Activated CD8-positive, alpha-beta T cell treated with anti-CD3 and anti-CD28 coated beads for 36 hours (primary cell): ENCODE results near the gene HCK. TPM values are rescaled to one million over a fixed set of nuclear protein-coding genes. Genes with fewer than 3 reads are reported as not detected.
"Not testable (repeated sequence)": the region's sequence is repeated elsewhere in the genome, so short reads cannot be mapped to it uniquely, and the experiment has no call there.

Source experiments
- ATAC-seq: fragments of 200-7000 bp; cut with Tn5 transposase; one replicate; pipeline ENCODE4 v1.10.0; 2021; ENCODE audit warnings: mild to moderate bottlenecking, moderate library complexity
- CTCF ChIA-PET: fragments of 350-600 bp; sonication (Branson Sonifier 250); formaldehyde crosslinking; loops from one replicate; lab custom pipeline; 2021; ENCODE audit warnings: antibody characterized with exemption; lab: Charles Lee
- POLR2A ChIA-PET: fragments of 350-600 bp; sonication (Branson Sonifier 250); formaldehyde crosslinking; loops from one replicate; lab custom pipeline; 2021; ENCODE audit warnings: antibody characterized with exemption; lab: Charles Lee
- DNase-seq: peaks from one replicate; pipeline ENCODE4 v3.0.0-alpha.2; 2020
- H3K27ac Mint-ChIP-seq: one replicate; pipeline ENCODE4 v1.8.0; 2021; ENCODE audit warnings: mild to moderate bottlenecking, mixed read lengths
- H3K27me3 Mint-ChIP-seq: one replicate; pipeline ENCODE4 v1.8.0; 2021; ENCODE audit warnings: mixed read lengths
- H3K36me3 Mint-ChIP-seq: one replicate; pipeline ENCODE4 v1.8.0; 2021; ENCODE audit warnings: low read depth, mixed read lengths
- H3K4me1 Mint-ChIP-seq: one replicate; pipeline ENCODE4 v1.8.0; 2021; ENCODE audit warnings: low read depth, mixed read lengths
- H3K4me3 Mint-ChIP-seq: one replicate; pipeline ENCODE4 v1.8.0; 2021; ENCODE audit warnings: mild to moderate bottlenecking, moderate library complexity, mixed read lengths
- H3K9me3 Mint-ChIP-seq: one replicate; pipeline ENCODE4 v1.8.0; 2021; ENCODE audit warnings: mixed read lengths
- CTCF ChIP-seq: fragments of 200-600 bp; IDR thresholded peaks from one replicate; pipeline ENCODE4 v1.8.0; 2022; ENCODE audit warnings: antibody characterized with exemption, mild to moderate bottlenecking
- intact Hi-C: fragments of 100-400 bp; cut with micrococcal nuclease; formaldehyde crosslinking; loops from one replicate; pipeline ENCODE4 v1.10.0; 2022
- total RNA-seq, 2 experiments: library from RNA; stranded (reverse); gene quantifications; one replicate each; pipeline ENCODE4 v1.2.3, GENCODE V29; 2021

HCK gene
- total RNA-seq, 2 experiments from 2014 or later: not detected

GRCh38 chr20:32114305-32114960 lies 62.4 kb downstream of the HCK start:
- ChIA-PET CTCF (no interaction called here), POLR2A (interaction anchor here (0.8 kb wide), 1 partner anchor 90 kb away, joined by 3 read pairs; no protein-coding TSS in a partner anchor)
- H3K27me3 Mint-ChIP-seq: no peaks in the 10 kb centered on the region

GRCh38 chr20:32115211-32115767 lies 63.2 kb downstream of the HCK start:
- no peak for DNase-seq
- no peak for ATAC-seq
- Mint-ChIP-seq H3K9me3 (no peaks in the 10 kb centered on the region), H3K27ac (no peak overlapping the region), H3K4me3 (no peak overlapping the region), H3K4me1 (peaks cover 65% of the 10 kb centered on the region), H3K36me3 (peaks cover 24% of the 10 kb centered on the region), H3K27me3 (no peaks in the 10 kb centered on the region)
- CTCF ChIA-PET: interaction anchor here (0.9 to 1.2 kb wide), 2 partner anchors 85 to 165 kb away, joined by 3 to 4 read pairs; no protein-coding TSS in a partner anchor
- no peak for TF ChIP-seq CTCF
- intact Hi-C loops: no loop called here
- POLR2A ChIA-PET: interaction anchor here (0.8 to 1.4 kb wide), 2 partner anchors 10 to 90 kb away, joined by 3 to 5 read pairs; no protein-coding TSS in a partner anchor

More at GRCh38 chr20:32114305-32114960, 62.4 kb downstream of the HCK start:
- peaks cover 27% of the 10 kb centered on the region for H3K36me3 Mint-ChIP-seq
- ATAC-seq (no peak), DNase-seq (no peak)
- no peaks in the 10 kb centered on the region for H3K9me3 Mint-ChIP-seq
- no peak overlapping the region for H3K4me3 Mint-ChIP-seq
- no peak overlapping the region for H3K27ac Mint-ChIP-seq
- TF ChIP-seq CTCF: no peak
- peaks cover 63% of the 10 kb centered on the region for H3K4me1 Mint-ChIP-seq
- intact Hi-C loops: no loop called here

- CTCF ChIA-PET: interaction anchor here (0.9 to 1.2 kb wide), 2 partner anchors 85 to 166 kb away, joined by 3 to 4 read pairs; no protein-coding TSS in a partner anchor
- ATAC-seq: no peak
- no peaks in the 10 kb centered on the region for H3K27me3 Mint-ChIP-seq
These were observed 64.1 kb downstream of the HCK start for GRCh38 chr20:32116079-32116521.

GRCh38 chr20:32116796-32117195 lies 64.8 kb downstream of the HCK start:
- ATAC-seq, H3K9me3 Mint-ChIP-seq, H3K27ac Mint-ChIP-seq, H3K4me3 Mint-ChIP-seq, DNase-seq, H3K27me3 Mint-ChIP-seq, intact Hi-C loops: not testable (repeated sequence)
- H3K36me3 Mint-ChIP-seq: peaks cover 18% of the 10 kb centered on the region
- POLR2A ChIA-PET: interaction anchor here (0.6 to 1.6 kb wide), 4 partner anchors 8 to 243 kb away, joined by 3 to 5 read pairs (median 4); no protein-coding TSS in a partner anchor
- CTCF ChIA-PET: interaction anchor here (1.2 kb wide), 1 partner anchor 86 kb away, joined by 4 read pairs; no protein-coding TSS in a partner anchor
- H3K4me1 Mint-ChIP-seq: peaks cover 50% of the 10 kb centered on the region

More at GRCh38 chr20:32116079-32116521, 64.1 kb downstream of the HCK start:
- DNase-seq: no peak
- Mint-ChIP-seq H3K4me1 (peaks cover 57% of the 10 kb centered on the region), H3K4me3 (no peak overlapping the region), H3K27ac (peak overlapping the region; percentile 16), H3K36me3 (peaks cover 24% of the 10 kb centered on the region), H3K9me3 (no peaks in the 10 kb centered on the region)
- intact Hi-C loops: no loop called here
- POLR2A ChIA-PET: interaction anchor here (0.6 to 1.6 kb wide), 4 partner anchors 8 to 242 kb away, joined by 3 to 5 read pairs (median 4); no protein-coding TSS in a partner anchor
- TF ChIP-seq CTCF: no peak

GRCh38 chr20:32118427-32118826 lies 66.4 kb downstream of the HCK start:
- intact Hi-C loops, H3K4me3 Mint-ChIP-seq, ATAC-seq, H3K9me3 Mint-ChIP-seq, H3K27ac Mint-ChIP-seq, H3K27me3 Mint-ChIP-seq, DNase-seq: not testable (repeated sequence)
- CTCF ChIA-PET: interaction anchor here (0.9 to 2.9 kb wide), 3 partner anchors 8 to 272 kb away, joined by 3 to 6 read pairs (median 3); no protein-coding TSS in a partner anchor
- H3K4me1 Mint-ChIP-seq: peaks cover 35% of the 10 kb centered on the region
- POLR2A ChIA-PET: interaction anchor here (0.5 to 0.7 kb wide), 3 partner anchors 8 to 416 kb away, joined by 3 read pairs; no protein-coding TSS in a partner anchor
- peaks cover 17% of the 10 kb centered on the region for H3K36me3 Mint-ChIP-seq
